NCI-H510A (cell line): ENCODE measurements around the gene RGS7.
"Not testable (repeated sequence)": the region's sequence is repeated elsewhere in the genome, so short reads cannot be mapped to it uniquely, and the experiment has no call there.

Experiments
- DNase-seq: peaks from one replicate; lab custom pipeline; 2025; lab: John Stamatoyannopoulos, UW

RGS7 gene

DNA sequence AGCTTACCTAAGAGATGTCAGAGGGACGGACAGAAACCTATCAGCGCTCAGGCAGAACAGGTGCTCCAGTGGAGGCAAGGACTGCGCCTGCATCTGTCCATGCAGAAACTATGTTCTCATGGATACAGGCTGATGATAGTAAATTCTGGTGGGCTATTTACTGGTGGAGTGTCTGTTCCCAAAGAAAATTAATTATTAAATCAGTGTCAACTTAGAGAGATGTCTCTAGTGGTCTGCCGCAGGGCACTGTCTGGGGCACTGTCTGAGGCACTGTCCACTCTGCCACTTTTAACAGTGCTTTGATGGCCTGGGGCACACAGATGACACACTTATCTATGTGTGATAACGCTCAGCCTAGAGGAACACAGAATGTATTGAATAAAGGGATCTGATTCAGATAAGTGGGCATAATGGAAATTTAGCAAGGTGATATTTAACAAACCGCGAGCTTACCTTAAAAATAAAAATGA lies 148.1 kb downstream of the RGS7 start:
- DNase-seq = peak; percentile 15

DNA sequence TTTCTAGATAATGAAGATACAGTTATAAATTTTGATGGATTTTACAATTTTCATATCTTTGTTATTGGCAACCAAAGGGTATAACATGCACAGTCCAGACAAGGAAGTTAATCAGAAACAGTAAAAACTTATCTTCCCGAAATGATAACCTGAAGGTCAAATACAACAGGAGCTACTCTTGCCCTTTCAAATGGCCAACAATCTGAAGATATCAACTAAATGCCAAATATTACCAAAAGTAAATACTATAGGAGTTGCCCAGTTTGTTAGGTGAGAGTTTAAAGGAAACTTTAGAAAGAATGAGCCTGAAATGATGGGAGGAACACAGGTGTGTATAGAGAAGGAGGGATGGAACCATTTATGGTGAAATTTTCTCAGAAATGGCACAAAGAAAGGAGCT lies 153.2 kb downstream of the RGS7 start:
- DNase-seq = no peak

DNA sequence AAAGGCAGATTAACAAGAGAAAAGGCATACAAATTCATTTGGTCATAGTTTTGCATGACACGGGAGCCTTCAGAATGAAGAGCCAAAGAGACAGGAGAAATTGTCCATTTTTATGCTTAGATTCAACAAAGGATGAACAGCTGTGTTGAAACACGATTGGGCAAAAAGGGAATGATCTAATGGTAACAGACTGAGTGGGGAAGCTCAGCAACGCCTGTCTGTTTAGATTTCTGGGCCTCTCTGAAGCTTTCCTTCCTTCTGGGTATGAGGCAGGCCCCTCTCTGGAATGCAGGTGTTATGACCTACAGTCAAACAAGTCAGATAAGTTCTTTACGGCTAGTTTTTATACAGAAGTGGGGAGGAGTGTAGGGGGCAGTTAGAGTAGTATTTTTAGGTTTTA lies 154.6 kb downstream of the RGS7 start:
- no peak for DNase-seq

GRCh38 chr1:241186716-241187115 lies 170.3 kb downstream of the RGS7 start:
- DNase-seq = no peak

DNA sequence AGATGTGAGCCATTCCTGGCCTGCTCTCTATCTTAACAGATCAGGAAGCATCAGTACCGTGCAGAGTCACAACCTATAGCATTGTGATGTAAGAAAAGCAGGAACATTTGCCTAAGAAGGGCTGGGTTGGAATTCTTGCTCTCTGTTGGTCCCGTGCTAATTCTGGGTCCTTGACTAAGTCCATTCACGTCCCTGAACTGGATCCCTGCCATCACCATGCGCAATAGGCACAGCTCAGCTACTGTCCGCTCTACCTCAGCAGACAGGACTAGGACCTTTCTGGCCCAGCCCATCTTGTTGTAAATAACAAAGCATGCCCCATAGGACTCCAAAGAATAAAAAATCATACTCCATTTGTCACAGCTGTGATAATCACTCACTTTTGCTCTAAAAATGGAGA lies 175.0 kb downstream of the RGS7 start:
- DNase-seq = no peak

- DNase-seq = no peak
Measured at GRCh38 chr1:241181471-241181870, 175.5 kb downstream of the RGS7 start.

DNA sequence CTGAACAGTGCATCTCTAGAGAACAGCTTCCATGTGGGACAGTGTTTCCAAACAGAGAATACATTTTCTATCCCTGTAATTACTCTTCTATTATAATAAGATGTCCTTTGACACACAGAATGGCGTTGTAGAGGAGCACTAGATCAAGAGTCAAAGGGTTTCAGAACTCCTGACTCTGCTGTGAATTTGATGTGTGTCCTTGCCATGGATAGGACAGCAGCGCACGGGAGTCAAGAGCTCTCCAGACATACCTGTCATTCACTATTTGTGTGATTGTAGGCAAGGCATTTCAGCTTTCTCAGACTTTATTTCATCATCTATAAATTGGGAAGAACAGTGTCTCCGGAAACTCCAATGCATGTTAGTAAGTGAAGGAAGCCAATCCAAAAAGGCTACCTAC lies 176.4 kb downstream of the RGS7 start:
- DNase-seq = no peak

GRCh38 chr1:241177660-241178059 lies 179.3 kb downstream of the RGS7 start:
- no peak for DNase-seq

DNA sequence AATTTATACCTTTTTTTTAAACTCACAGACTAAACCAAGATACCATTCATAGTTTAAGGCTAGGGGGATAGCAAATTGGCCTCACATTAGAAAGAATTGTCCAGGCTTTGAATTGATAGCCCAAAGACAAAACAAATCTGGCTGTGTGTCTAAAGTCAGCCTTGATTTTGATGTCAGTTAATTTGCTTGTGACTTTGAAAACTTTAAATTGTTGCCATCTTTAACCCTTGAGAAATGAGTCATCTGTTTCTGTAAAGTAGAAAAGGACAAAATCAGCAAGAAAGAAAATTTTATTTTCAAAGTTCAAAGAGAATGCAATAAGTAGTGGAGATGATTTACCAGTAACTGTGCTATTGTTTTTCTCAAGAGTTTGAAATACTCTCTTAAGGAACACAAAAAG lies 184.5 kb downstream of the RGS7 start:
- no peak for DNase-seq

DNA sequence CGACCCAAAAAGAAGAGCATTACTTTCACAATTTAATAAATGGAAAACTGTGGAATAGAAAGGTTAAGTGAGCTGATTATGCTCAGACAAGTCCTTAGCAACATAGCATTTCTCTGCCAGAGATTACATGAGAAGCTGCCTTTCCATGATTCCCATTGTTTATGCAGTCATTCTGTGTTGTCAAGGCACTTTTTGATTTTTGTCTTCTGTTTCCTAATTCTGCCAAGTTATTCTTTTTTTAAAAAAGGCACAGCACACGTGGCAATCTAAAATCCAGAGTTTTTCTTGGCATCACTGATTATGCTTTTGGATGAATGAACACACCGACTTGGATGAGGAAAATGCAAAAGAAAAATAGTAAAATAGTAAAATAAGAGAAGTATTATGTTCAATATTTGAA lies 185.0 kb downstream of the RGS7 start:
- DNase-seq = no peak

GRCh38 chr1:241167121-241167630 lies 189.8 kb downstream of the RGS7 start:
- DNase-seq = no peak

DNA sequence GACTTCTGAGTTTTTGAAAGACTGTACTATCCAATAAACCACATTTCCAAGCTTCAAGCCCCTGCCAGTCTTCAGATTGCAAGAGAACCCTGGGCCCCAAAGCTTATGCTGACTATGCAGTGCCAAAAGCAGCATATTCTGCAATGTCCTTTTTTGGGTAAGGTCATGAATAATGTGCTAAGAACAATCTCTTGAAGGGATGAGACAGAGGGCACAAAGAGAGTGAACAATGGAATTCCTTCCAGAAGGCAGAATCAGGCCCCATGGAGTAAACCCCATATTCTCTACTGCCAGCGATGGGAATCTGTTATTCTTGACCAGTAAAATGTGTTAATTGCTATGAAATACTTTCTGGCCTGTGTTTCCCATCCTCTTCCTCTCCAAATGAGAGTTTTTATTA lies 190.4 kb downstream of the RGS7 start:
- no peak for DNase-seq

- DNase-seq = not testable (repeated sequence)
Measured at GRCh38 chr1:241165256-241165655, 191.7 kb downstream of the RGS7 start.

- DNase-seq = no peak
Measured at GRCh38 chr1:241163363-241163762, 193.6 kb downstream of the RGS7 start.

GRCh38 chr1:241161188-241161689 lies 195.8 kb downstream of the RGS7 start:
- no peak for DNase-seq

- no peak for DNase-seq
Measured at GRCh38 chr1:241157435-241157834, 199.6 kb downstream of the RGS7 start.

DNA sequence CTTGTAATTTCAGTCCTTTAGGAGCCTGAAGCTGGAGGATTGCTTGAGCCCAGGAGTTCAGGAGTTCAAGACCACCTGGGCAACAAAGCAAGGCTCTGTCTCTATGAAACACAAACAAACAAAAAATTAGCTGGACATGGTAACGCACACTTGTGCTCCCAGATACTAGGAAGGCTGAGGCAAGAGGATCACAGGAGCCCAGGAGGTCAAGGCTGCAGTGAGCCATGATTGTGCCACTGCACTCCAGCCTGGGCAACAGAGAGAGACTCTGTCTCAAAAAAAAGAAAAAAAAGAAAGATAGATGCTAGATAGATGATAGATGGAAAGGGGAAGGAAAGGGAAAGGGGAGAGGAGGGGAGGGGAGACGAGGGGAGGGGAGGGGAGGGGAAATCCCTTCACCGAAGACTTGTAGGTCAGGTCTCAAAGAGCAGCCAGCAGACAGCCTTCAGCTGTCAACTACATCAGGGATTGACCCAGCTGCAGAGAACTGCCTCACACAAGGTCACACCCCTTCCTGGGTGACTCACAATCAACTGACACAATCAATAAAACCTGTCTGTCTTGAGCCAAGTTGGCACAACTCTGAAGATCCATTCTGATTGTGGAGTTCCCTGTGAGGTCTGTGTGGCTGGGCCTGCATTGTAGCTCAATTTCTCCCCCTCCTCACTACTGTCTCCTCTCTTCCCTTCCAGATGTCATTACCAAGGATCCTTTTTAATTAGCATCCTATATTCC lies 200.6 kb downstream of the RGS7 start:
- DNase-seq = no peak

- DNase-seq = no peak
Measured at GRCh38 chr1:241145881-241146280, 211.1 kb downstream of the RGS7 start.

DNA sequence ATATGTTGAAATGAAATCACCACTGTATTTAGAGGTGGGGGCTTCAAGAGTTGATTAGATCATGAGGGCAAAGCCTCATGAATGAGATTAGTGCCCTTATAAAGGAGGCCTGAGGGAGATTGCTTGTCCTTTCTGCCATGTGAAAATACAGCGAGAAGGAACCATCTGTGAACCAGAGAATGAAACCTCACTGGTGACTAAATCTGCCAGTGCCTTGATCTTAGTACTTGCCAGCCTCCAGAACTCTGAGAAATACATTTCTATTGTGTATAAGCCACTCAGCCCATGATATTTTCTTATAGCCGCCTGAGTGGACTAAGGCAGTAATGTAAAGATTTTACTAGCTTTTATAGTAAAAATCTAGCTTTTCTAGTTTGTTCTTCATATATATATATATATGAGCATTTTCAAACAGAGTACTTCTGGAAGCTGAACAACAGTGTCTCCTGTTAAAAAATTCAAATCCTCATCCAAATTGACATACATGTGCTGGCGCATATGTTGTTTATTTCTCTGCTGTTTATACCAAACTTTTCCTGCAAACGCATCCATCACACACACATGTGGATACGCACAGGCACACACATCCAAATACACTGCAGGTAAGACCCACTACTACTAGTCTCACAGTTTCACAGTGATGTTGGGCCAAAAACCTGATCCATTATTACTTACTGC lies 213.1 kb downstream of the RGS7 start:
- no peak for DNase-seq

DNA sequence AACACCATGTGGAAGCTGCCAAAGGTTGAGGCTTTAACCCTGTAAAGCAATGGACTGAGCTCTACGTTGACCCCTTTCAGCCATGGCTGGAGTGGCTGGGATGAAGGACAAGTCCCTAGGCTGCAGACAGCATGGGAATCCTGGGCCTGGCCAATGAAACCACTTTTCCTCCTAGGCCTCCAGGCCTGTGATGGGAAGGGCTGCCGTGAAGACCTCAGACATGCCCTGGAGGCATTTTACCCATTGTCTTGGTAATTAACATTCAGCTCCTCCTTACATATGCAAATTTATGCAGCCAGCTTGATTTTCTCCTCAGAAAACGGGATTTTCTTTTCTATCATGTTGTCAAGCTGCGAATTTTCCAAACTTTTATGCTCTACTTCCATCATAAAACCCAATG lies 214.5 kb downstream of the RGS7 start:
- DNase-seq = no peak

DNA sequence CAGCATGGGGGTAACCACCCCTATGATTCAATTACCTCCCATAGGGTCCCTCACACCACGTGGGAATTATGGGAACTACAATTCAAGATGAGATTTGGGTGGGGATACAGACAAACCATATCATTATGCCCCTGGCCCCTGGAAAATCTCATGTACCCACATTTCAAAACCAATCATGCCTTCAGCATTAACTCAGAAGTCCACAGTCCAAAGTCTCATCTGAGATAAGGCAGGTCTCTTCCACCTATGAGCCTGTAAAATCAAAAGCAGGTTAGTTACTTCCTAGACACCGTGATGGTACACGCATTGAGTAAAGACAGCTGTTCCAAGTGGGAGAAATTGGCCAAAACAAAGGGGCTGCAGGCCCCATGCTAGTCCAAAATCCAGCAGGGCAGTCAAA lies 215.4 kb downstream of the RGS7 start:
- not testable (repeated sequence) for DNase-seq

- no peak for DNase-seq
Measured at GRCh38 chr1:241140670-241141069, 216.3 kb downstream of the RGS7 start.

DNA sequence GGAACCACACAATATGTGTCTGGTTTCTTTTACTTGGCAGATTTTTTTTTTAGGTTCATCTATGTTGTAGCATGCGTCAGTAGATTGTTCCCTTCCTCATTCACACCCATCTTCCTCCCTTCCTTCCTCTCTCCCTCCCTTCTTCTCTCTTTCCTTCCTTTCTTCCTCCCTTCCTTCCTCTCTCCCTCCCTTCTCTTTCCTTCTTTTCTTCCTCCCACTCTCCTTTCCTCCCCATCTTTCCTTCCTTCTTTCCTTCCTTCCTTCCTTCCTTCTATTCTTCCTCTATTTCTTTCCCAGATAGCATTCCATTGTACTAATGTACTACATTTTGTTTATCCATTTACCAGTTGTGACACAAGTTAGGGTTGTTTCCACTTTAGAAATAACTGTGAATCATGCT lies 218.0 kb downstream of the RGS7 start:
- DNase-seq = no peak
